Coronary artery (tissue), 2 donors: ENCODE data around the gene HNRNPUL1.

Experiments
- DNase-seq: peaks from one replicate; pipeline ENCODE4 v3.0.0-alpha.2; 2017; ENCODE audit warnings: low spot score
- H3K27ac ChIP-seq, 2 donors: fragments of 200-600 bp; sonication (generic); one replicate each; pipeline ENCODE4 v1.5.1; 2016 to 2019
- H3K4me3 ChIP-seq: fragments of 200-600 bp; sonication (generic); 2 replicates; pipeline ENCODE4 v1.5.1; 2016; ENCODE audit warnings: mild to moderate bottlenecking, moderate library complexity
- TF ChIP-seq, protein P1 (sequence below): fragments of 200-600 bp; sonication (generic); IDR thresholded peaks from one replicate; pipeline ENCODE4 v1.5.1; 2019; ENCODE audit warnings: antibody characterized with exemption

The HNRNPUL1 gene

DNA sequence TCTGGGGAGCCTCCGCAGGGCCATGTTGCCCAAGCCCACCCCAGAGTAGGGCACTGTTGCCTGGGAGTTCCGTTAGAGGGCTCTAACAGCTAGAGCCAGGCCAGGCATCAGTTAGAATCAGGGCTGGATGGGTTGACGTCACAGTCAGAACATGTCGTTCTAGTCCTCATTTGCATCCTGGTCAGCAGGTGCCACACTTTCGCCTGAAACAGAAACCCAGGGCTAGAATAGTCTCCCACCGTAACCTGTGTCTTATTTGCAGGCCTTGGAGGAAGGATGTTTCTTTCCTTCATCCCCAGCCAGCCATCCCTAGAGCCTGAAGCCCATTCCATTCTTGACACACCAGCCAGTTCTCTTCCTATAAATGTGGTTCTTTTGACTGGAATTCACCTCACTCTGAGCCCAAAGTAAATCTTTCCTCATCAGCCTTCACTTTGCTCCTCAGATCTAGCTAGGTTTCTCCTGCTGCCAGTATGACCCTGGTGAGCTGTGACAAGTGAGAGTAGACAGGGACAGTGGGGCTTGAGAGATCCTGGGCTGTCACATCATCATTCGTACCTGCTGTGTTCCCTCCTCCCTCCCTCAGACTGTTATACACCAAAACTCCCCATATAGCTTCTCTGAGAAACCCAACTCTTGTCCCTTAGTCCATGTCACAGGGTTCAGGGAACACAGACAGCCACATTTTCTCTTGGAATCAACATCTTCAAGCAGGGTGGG, 33.6 kb downstream of the HNRNPUL1 start:
- TF ChIP-seq, protein P1, sequence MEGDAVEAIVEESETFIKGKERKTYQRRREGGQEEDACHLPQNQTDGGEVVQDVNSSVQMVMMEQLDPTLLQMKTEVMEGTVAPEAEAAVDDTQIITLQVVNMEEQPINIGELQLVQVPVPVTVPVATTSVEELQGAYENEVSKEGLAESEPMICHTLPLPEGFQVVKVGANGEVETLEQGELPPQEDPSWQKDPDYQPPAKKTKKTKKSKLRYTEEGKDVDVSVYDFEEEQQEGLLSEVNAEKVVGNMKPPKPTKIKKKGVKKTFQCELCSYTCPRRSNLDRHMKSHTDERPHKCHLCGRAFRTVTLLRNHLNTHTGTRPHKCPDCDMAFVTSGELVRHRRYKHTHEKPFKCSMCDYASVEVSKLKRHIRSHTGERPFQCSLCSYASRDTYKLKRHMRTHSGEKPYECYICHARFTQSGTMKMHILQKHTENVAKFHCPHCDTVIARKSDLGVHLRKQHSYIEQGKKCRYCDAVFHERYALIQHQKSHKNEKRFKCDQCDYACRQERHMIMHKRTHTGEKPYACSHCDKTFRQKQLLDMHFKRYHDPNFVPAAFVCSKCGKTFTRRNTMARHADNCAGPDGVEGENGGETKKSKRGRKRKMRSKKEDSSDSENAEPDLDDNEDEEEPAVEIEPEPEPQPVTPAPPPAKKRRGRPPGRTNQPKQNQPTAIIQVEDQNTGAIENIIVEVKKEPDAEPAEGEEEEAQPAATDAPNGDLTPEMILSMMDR = no peak
- Histone ChIP-seq H3K4me3 (peak overlapping the region; percentile 38), H3K27ac (peak overlapping the region; percentile 81 to 94)
- no peak for DNase-seq

DNA sequence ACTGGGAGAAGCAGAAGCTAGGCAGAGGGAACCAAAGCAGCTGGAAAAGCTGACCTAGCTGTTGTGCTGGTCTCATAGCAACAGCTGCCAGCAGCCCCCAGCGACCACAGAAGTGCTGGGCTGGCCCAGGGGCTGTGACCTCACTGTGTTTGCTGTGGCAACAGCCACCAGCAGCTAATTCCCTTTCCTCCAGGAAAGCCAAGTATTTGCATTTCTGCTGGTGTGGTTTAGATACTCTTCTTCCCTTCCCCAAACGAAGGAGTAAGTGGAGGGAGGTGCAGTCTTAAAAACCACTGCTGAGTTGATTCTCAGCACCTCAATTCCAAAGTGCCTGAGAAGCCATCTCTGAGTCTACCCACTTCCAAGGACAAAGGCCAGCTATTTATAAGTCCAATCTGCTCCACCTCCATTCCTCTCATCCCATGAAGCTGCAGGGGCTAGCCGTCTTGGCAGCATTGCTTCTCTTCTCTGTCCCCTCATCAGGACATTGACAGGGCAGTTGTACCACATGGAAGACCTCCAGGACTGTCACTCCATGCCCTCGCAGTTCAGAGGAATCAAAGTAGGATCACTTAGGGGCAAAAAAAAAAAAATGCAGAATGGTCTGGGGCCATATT, 34.3 kb downstream of the HNRNPUL1 start:
- peak overlapping the region; percentile 81 to 94 for H3K27ac ChIP-seq
- peak; percentile 92 for DNase-seq
- TF ChIP-seq, protein P1 = no peak
- H3K4me3 ChIP-seq = peak overlapping the region; percentile 38

DNA sequence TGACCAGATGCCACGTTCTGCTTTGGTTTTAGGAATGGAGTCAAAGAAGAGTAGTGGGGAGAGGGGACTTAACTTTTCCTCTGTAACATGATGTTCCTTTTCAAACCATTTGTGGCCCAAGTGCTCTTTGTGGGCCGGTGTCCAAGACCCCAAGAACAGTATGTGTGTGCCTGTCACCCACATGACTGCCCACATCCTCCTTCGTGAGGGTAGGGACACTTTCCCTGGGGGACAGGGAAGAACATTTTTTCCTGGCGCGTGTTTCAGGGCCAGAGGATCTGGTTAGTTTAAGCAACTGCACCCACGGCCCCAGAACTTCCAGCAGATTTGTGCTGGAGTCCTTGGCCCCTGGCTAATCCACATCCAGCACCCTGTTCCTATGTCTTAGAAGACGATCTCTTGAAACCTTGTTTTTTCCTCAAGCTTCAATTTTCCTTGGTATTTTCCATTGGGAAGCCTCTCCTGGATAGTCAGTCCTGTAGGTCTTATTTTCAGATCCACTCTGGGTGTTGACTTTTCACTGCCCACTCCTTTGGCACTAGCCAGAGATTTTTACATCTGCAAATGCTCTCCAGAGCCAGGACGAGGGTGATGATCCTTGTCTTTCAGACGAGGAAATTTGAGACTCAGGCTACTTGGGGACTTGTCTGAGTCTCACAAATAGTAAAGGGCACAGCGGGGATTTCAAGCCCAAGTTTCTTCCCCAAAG, 35.0 kb downstream of the HNRNPUL1 start:
- H3K4me3 ChIP-seq = peak overlapping the region; percentile 38
- peak overlapping the region; percentile 81 to 94 for H3K27ac ChIP-seq
- no peak for DNase-seq
- TF ChIP-seq, protein P1 = no peak

DNA sequence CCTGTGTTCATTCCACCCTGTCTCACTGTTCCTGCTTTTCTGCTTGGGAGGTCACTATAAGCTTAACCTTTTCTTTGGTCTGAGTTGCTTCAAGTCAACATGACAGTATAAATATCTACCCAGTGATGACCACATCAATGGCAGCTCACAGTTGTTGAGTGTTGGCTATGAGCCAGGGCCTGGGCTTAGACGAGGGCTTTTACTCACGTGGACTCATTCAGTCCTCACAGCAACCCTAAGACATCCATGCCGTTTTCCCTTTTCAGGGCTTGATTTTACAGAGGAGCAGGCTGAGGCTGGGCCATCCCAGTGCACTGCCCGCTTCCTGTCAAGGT, 35.5 kb downstream of the HNRNPUL1 start:
- peak overlapping the region; percentile 81 to 94 for H3K27ac ChIP-seq
- no peak overlapping the region for H3K4me3 ChIP-seq
- DNase-seq = no peak
- TF ChIP-seq, protein P1 = no peak

DNA sequence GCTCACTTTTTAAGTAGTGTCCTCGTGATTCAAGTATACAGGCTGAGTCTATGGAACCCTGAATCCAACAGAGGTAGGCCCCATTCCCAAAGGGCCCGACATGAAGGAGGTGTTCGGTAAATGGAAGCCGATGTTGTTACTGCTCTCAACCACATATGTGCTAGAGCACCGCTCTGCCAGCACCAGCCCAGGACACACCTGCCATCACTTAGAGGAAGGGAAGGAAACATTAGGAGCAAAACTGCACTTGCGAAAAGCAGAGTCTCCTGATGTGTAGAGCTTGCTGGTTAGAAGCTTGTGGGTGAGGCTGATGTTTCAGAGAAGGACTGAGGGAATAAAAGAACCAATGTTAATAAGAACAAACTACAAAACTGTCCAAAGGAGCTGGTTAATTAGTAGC, 36.4 kb downstream of the HNRNPUL1 start:
- DNase-seq = no peak
- Histone ChIP-seq H3K4me3 (no peak overlapping the region), H3K27ac (peak overlapping the region; percentile 81 to 94)
- TF ChIP-seq, protein P1 = no peak

DNA sequence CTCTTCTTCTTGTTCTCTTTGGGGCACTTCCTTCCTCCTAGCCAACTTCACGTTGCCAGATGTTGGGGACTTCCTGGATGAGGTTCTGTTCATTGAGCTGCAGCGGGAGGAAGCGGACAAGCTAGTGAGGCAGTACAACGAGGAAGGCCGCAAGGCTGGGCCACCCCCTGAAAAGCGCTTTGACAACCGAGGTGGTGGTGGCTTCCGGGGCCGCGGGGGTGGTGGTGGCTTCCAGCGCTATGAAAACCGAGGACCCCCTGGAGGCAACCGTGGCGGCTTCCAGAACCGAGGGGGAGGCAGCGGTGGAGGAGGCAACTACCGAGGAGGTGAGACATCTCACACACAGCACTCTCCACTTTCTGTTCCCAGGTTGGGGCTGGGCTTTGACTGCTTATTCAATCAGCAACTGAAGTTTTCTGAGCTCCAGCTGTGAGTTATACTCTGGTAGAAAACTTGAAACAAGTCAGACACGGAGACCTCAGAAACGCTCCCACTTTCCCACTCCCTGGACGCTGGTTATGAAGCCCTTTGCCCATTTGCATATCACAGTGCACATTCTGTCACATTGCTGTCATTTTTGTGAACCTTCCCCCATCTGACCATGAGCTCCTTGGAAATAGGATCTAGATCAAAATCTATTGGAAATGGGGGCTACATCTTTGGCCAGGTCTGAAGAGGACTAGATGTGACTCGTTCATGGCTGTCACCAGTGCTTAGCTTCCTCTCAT, 38.6 kb downstream of the HNRNPUL1 start:
- peak overlapping the region in 1 of 2 donors; percentile 50 for H3K27ac ChIP-seq
- TF ChIP-seq, protein P1 = no peak
- no peak overlapping the region for H3K4me3 ChIP-seq
- DNase-seq = no peak
